Left lobe of liver (tissue), 2 donors: ENCODE measurements around the gene KRT23. TPM values are rescaled to one million over a fixed set of nuclear protein-coding genes. Genes with fewer than 3 reads are reported as not detected.

Source experiments
- ATAC-seq: fragments of 200-7000 bp; cut with Tn5 transposase; one replicate; pipeline ENCODE4 v1.9.1; 2020; ENCODE audit warnings: mild to moderate bottlenecking, moderate library complexity
- DNase-seq: peaks from one replicate; pipeline ENCODE4 v3.0.0-alpha.2; 2020; ENCODE audit warnings: low spot score
- total RNA-seq: library from RNA; stranded (reverse); gene quantifications from one replicate; pipeline ENCODE4 v1.2.1, GENCODE V29; 2021
- donor health status: DM: no; HTN: no; CAD: no; lungs with moderate emphysema.
- donor health status: DM: no; HTN: yes; CAD: no.

The KRT23 gene
- total RNA-seq, 1 donor from 2014 or later, result 0.13 TPM

GRCh38 chr17:40912486-40913210, 24.8 kb downstream of the KRT23 start:
- DNase-seq (no peak), ATAC-seq (no peak)

- ATAC-seq, result no peak
- no peak for DNase-seq
Observed at GRCh38 chr17:40910441-40910841, 27.0 kb downstream of the KRT23 start.

- ATAC-seq, result no peak
Observed at GRCh38 chr17:40909755-40910154, 27.7 kb downstream of the KRT23 start.

GRCh38 chr17:40909351-40909750, 28.1 kb downstream of the KRT23 start:
- ATAC-seq, result peak; percentile 99
- DNase-seq, result peak; percentile 60

More at GRCh38 chr17:40909755-40910154, 27.7 kb downstream of the KRT23 start:
- DNase-seq, result no peak

- DNase-seq (no peak), ATAC-seq (no peak)
Observed at GRCh38 chr17:40906613-40907012, 30.8 kb downstream of the KRT23 start.

- DNase-seq (no peak), ATAC-seq (no peak)
Observed at GRCh38 chr17:40905370-40905769, 32.1 kb downstream of the KRT23 start.

GRCh38 chr17:40903129-40903847, 34.2 kb downstream of the KRT23 start:
- ATAC-seq (no peak), DNase-seq (no peak)

- ATAC-seq (no peak), DNase-seq (no peak)
Observed at GRCh38 chr17:40902498-40902897, 34.9 kb downstream of the KRT23 start.

GRCh38 chr17:40901981-40902474, 35.4 kb downstream of the KRT23 start:
- DNase-seq (no peak), ATAC-seq (no peak)

GRCh38 chr17:40900809-40901356, 36.6 kb downstream of the KRT23 start:
- DNase-seq, result no peak
- no peak for ATAC-seq

- ATAC-seq (no peak), DNase-seq (no peak)
Observed at GRCh38 chr17:40896916-40897455, 40.5 kb downstream of the KRT23 start.

GRCh38 chr17:40895106-40895730, 42.2 kb downstream of the KRT23 start:
- DNase-seq, result no peak
- ATAC-seq, result no peak

- no peak for ATAC-seq
- DNase-seq, result no peak
Observed at GRCh38 chr17:40888196-40888720, 49.2 kb downstream of the KRT23 start.

- DNase-seq (no peak), ATAC-seq (no peak)
Observed at GRCh38 chr17:40886090-40886489, 51.4 kb downstream of the KRT23 start.

GRCh38 chr17:40884708-40885512, 52.5 kb downstream of the KRT23 start, which contains the start of gene KRT20:
TSS of gene KRT20 (minus strand) at chr17:40885242. CDS start at chr17:40885185, 57 bp downstream.
- ATAC-seq (no peak), DNase-seq (no peak)

GRCh38 chr17:40883626-40884334, 53.7 kb downstream of the KRT23 start:
- no peak for ATAC-seq
- DNase-seq, result no peak

GRCh38 chr17:40883031-40883430, 54.4 kb downstream of the KRT23 start:
- no peak for ATAC-seq

GRCh38 chr17:40879026-40879425, 58.4 kb downstream of the KRT23 start:
- DNase-seq (no peak), ATAC-seq (no peak)

More at GRCh38 chr17:40883031-40883430, 54.4 kb downstream of the KRT23 start:
- DNase-seq, result no peak

- ATAC-seq, result no peak
- DNase-seq, result no peak
Observed at GRCh38 chr17:40878044-40878443, 59.4 kb downstream of the KRT23 start.
